CD4-positive, alpha-beta T cell treated with Interleukin-4 for 1 hour (primary cell): ENCODE measurements around the gene SIPA1.
A peak's percentile ranks its signal among the peaks of the same experiment; 100 is the strongest.
"Not testable (repeated sequence)": the region's sequence is repeated elsewhere in the genome, so short reads cannot be mapped to it uniquely, and the experiment has no call there.

Experiments
- DNase-seq, 2 donors: peaks; one replicate each; pipeline ENCODE4 v3.0.0-alpha.2; 2020 to 2022

SIPA1 gene

DNA sequence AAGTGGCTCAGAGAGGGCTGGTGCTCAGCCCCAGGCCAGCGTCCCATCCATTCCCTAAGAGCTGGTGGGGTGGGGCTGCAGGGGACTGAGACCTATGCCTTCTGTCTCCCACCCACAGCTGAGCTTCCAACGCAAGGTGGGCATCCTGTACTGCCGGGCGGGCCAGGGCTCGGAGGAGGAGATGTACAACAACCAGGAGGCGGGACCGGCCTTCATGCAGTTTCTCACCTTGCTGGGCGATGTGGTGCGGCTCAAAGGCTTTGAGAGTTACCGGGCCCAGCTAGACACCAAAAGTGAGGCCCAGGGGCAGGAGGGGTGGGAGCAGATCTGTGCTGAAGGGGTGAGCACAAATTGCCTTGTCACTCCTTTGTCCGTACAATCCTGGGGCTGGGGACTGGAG, 6.9 kb downstream of the SIPA1 start:
- no peak for DNase-seq

DNA sequence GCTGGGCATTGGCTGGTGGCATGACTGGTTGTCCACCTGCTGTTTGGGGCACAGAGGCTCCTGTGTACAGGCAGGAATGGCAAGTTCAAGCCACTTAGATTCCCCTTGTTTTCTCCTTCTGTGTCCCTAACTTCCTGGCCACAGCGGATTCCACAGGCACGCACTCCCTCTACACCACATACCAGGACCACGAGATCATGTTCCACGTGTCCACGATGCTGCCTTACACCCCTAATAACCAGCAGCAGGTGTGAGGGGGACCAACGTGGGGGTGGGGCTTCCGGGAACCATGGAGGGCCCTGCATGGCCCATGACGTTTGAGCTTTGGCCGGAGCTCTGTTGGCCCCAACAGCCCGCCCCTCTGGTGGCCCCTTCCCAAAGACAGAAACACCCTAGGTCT, 7.8 kb downstream of the SIPA1 start:
- DNase-seq = no peak

DNA sequence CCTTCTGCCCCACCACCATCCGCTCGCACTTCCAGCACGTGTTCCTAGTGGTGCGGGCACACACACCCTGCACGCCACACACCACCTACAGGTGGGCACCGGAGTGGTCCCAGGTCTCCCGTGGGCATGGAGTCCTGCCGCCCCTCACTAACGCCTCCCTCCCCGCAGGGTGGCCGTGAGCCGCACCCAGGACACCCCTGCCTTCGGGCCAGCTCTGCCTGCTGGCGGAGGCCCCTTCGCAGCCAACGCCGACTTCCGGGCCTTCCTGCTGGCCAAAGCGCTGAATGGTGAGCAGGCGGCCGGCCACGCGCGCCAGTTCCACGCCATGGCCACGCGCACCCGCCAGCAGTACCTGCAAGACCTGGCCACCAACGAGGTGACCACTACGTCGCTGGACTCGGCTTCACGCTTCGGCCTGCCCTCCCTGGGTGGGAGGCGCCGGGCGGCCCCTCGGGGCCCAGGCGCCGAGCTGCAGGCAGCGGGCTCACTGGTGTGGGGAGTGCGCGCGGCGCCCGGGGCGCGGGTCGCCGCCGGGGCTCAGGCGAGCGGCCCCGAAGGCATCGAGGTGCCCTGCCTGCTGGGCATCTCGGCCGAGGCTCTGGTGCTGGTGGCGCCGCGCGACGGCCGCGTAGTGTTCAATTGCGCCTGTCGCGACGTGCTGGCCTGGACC, 8.5 kb downstream of the SIPA1 start:
- no peak for DNase-seq

DNA sequence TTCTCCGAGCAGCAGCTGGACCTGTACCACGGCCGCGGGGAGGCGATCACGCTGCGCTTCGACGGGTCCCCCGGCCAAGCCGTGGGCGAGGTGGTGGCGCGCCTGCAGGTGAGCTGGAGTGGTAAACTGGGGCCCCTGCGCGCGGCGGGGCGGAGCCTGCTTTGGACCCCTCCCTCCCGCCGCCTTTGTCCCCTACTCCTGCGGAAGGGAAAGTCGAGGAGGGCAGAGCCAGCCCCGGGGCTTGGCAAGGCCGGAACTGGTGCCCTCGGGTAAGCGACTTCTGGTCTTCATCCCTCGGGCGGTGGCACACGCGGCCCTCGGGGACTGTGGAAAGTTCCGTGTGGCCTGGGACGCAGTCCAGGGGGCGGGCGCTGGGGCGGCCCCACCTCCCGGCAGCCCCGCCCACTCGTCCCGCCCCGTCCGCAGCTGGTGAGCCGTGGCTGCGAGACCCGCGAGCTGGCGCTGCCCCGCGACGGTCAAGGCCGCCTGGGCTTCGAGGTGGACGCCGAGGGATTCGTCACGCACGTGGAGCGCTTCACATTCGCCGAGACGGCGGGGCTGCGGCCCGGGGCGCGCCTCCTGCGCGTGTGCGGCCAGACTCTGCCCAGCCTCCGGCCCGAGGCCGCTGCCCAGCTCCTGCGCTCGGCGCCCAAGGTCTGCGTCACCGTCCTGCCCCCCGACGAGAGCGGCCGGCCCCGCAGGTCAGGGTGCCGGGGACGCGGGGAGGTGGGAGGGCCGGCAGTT, 9.2 kb downstream of the SIPA1 start:
- no peak for DNase-seq

DNA sequence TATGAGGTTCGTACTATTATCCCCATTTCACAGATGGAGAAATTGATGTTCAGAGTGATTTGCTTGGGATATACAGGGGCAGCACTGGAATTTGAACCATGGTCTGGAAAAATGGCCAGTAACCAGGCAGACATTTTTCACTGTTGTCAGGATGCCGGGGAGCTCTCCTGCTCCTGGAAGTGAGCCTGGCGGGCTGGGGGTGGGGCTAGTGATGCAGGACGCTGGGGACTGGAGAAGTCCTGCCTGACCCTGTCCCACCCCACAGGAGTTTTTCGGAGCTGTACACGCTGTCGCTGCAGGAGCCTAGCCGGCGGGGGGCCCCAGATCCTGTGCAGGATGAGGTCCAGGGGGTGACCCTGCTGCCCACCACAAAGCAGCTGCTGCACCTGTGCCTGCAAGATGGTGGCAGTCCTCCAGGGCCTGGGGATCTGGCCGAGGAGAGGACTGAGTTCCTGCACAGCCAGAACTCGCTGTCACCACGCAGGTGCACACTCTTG, 11.1 kb downstream of the SIPA1 start:
- DNase-seq = no peak

DNA sequence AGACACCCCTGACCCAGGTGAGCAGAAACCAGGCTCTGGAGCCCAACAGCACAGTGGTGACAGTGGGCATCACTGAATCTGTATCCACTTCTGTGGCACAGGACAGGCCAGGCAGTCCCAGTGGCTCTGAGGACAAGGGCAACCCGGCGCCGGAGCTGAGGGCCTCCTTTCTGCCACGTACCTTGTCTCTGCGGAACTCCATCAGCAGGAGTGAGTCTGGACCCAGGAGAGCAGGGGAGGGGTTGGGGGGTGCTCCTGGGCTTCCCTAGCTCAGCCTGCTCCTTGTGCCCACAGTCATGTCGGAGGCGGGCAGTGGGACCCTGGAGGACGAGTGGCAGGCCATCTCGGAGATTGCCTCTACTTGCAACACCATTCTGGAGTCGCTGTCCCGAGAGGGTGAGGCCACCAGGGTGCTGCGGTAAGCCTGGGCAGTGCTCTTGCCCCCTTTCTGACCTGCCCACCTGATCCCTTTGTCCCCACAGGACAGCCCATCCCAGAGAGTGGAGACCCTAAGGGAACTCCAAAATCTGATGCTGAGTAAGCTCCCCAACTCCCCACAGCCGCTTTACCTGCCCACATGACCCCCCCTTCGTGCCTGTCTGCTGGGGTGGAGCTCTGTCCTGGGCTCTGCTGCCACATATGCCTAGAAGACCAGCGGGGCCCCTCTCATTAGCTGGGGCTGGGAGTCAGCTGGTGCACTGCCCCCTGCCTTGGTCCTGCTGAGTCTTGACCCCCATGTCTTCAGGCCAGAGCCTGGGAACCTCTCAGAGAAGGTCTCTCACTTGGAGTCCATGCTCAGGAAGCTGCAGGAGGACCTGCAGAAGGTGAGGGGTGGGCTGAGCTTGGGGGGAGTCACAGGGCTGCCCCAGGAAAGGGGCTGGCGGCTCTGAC, 12.0 kb downstream of the SIPA1 start:
- DNase-seq = no peak

DNA sequence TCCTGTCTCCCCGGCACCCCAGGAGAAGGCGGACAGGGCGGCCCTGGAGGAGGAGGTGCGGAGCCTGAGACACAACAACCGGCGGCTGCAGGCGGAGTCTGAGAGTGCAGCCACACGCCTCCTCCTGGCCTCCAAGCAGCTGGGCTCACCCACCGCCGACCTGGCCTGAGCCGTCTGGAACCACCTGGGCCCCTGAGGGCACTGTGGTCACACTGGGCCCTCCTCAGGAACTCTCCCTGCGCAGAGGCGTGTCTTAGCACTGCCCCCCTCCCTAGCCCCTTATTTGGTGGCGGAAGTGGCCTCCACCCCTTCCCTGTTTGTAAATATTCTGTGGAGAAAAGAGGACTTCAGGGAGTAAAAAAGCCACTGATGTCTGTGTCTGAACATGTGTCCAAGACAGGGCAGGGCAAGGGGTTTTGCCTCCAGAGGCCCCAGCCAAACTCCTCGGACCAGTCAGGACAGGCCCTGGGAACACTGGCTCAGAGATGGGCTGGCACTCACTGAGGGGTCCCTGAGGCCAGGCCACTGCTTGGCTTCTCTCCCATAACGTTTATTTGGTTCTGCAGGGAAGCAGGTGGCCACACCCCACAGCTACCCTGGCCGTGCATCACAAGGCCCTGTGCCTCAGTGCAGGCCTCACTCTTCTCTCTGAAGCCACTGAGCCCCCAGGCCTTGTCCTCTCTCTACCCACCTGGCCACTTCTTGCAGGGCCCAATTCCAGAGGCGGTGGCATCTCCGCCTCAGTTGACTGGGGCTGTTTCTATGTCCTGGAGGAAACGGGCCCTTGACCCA, 12.8 kb downstream of the SIPA1 start:
- no peak for DNase-seq

DNA sequence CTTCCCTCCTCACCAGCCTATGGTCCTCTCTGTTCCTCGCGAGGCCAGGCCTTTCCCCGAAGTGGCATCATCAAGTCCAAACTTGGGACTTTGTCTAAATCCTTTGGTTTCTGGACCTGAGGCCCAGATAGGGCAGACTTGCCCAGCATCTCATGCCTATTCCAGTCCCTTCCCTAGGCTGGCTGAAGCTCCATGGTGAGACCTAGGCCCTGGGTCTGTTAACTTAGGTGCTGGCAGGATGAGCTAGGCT, 13.4 kb downstream of the SIPA1 start:
- no peak for DNase-seq

DNA sequence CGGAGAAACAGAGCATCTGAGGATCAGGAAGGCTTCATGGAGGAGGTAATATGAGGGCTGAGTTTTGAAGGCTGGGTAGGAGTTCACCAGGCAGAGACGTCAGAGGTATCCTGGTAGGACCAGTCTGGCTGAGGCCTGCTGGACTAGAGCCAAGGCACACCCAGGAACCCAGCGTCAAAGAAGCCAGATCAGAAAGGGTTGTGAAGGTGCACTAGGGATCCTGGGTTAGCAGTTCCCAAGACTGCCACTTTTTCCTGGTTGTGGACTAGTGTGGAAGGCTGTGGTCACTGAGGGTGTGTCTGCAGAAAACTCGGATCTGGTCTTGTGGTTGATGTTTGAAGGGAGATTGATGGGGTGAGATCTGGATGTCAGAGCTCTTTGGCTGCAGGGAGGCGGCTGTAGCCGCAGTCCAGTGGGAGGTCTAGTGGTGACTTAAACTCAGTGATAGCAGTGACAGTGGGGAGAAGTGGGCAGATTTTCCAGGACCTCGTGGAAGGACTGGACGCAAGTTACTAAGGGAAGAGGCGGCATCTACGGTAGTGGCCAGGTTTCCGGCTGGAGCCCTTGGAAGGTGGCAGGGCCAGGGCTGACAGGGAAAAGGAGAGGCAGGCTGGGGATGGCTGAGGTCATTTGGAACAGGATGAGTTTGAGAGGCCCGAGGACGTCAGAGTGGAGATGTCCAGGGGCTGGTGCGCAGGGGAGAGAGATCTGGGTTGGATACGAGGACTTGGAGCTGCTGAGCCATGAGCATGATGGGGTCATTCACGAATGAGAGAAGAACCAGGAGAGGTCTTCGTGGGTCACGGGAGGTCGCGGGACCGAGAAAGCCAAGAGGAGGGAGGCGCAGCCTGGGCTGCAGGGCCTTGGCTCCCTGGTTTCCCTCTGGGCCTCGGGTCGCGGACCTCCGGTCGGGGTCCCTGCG, 13.9 kb downstream of the SIPA1 start:
- DNase-seq = no peak

DNA sequence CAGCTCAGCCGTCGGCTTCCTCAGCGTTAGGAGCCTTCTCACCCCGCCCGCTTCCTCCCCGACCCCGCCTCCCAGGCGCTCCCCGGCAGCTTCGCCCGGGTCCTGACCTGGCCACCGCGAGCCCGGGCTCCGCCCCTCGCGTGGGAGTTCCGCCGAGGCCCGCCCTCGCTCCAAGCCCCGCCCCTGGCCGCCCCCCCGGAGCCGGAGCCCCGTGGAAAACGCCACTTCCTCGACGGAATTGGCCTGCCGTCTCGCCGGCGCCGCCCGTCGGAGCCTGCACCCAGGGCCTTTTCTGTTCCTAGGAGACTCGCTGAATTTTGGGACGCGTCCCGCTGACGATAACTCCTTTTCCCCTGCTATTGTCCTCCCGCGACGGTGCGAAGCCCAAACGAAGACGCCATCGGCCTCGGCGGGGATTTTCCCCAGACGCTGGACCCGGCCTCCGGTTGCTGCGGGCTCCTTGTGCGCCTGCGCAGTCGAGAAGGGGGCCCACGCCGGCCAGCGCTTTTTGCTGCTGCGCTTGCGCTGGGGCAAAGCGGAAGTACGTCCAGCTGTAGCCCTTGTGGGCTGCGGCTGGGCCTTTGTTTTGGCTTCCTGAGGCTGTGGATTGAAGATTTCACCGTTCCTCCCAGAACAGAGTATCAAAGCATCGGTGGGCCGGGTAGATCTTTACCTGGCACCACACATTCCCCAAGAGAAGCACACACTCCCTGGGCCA, 14.8 kb downstream of the SIPA1 start:
- DNase-seq = peak; percentile 97

DNA sequence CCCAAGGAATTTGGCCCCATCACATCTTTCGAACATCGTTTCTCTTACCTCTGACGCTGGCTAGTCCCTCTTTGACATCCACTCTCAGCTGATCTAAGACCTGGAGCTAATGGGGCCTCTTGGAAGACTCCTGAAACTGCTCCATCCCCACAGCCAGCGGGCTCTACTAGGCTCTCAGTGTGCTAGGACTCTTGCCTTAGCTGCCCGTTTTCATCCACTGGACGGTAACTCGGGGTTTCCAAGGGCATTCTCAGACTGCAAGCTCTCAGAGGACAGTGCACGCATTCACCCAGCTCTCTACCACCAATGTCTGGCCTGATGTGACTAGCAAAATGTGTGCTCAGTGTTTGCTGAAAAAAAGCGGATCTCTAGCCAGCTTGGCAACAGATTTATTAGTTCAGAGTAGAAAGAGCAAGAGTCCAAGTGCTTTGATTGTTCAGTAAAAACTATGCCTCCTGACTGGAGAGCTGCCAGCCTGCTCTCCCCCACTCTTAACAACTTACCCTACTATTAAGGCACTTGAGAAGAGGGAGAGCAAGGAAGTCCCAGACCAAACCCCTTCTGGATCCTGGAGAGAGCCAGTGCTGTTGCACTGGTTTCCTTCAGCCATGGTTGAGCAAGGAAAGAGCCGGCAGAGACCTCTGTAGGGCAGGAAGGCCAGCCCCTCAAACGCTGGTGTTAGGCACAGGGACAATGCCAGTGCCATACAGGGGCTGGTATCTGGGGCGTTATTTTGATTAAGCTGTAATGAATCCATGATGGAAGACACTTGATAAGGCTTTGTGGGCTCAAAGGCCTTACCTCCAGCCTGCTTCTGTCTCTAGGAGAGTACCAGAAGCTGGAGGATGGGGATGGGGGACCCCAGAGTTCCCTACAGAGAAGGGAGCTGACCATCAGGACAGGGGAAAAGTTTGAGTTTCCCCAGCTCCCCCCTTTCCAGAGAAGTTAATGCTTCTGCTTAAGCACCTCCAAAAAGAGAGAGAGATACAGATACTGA, 15.6 kb downstream of the SIPA1 start:
- no peak for DNase-seq

DNA sequence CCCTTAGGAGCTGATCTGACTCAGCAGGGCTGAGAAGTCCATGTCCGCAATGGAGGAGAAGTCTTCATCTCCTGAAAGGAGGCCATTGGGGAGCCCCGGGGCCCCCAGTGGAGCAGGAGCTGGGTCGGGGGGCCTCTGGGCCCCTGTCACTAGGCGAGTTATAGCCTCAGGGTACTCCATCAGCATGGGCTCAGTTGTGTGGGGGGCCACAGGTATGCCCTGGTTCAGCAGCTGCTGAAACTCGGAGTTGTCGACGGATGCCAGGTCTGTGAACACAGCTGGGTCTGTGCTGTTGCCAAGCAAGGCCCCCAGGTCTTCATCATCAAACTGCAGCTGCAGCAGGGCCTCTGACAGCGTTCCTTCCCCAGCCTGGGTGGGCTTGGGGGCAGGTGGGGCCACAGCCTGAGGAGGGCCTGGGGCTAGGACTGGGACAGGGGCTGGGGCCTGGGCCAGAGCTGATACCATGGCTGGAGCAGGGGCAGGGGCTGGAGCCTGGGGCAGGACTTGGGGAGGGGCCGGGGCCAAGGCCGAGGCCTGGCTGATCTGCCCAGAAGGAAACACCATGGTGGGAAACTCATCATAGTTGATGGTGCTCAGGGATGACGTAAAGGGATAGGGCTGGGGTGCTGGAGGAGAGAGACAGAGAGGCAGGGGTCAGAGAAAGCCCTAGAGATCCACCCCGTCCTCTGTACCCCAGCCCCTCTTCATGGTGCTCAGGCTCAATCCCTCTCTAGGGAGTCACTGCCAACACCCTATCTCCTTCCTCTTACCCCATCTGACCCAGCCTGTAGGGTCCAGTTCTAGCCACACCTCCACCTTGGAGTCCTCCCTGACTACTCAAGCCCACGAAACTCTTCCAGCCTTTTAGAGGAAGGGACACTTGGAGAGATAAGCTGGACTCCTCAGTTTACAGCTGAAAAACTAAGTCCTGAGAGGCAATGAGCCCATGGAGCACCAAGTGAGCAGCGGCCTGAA, 16.8 kb downstream of the SIPA1 start:
- DNase-seq = no peak

DNA sequence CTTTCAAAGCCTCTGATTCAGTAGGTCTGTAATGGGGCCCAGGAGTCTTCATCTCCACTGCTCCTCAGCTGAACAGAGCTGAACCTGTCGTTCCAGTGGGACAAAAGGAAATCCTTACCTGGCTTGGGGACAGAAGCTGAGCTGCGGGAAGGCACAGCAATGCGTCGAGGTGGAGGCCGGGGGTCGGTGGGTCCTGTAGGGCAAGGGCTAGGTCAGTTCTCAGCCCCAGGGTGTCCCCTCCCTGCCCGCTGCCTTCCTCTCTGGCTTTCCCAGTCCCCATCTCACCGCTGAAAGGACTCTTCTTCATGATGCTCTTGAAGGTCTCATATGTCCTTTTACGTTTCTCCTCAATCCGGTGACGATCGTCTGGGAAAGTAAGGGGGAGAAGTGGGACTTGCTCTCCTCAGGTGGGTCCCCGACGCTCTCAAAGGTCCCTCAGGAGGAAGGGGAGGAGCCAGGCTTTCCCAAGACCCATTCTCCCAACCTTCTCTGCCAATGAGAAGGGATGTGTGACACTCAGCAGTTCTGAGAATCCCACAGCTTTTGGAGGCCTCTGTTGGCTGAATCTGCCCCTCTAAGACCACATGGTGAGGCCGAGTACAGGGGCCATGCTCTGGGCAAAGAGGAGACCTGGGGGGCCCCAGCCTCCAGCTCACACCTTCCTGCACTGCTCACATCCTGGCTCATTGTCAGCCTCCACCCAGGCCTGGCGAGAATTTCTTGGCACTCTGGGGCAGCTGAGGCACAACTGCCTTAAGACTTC, 17.9 kb downstream of the SIPA1 start:
- DNase-seq = no peak

DNA sequence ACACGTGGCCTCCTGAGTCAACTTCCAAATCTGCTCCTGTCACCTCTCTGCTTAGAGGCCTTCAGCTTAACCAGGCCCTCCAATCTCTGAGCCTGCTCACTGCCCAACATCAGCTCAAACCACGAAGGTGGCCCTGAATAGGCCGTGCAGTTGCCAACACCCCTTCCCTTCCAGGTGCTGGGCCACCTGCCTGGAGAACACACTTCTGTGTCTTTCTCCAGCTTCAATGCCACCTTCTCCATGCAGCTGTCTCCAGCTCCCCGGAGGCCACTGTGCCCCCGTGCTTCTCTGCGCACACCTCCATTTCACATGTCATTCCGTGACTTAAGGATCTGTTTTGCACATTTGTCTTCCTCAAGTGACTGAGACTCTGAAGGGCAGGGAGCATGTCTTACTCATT, 19.5 kb downstream of the SIPA1 start:
- no peak for DNase-seq

DNA sequence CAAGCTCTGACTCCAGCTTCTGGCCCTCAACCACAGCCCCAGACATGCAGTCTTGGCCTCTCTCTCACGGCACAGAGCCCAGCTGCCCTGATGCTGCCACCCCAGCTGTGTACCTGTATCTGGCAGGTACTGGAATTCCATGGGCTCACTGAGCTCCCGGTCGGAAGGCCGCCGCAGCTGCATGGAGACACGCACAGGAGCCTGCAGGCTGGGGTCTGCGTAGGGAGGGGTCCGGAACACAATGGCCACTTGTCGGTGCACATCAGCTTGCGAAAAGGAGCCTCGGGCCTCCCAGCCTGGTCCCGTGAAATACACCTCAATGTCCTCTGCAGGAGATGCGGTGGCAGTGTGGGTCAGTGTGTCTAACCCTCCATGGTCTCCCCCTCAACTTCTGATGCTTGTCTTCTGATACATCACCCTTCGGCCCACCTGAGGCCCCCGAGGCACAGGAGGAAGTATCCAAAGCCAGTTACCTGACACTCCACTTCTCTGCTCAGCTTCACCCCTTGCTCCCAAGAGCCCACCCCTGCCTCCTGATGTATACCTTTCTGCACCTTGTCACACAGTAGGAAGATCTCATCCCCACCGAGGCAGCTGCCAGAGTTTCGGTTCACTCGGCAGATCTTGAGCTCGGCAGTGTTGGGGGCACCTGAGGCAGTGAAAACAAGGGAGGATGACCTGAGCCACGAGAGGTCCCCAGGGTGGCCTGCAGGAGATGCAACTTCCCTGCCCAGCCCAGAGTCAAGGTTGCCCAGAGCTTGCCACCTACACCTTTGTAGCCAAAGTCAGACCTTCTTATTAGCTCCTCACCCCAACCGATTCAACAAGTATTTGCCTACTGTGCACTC, 20.5 kb downstream of the SIPA1 start:
- no peak for DNase-seq

DNA sequence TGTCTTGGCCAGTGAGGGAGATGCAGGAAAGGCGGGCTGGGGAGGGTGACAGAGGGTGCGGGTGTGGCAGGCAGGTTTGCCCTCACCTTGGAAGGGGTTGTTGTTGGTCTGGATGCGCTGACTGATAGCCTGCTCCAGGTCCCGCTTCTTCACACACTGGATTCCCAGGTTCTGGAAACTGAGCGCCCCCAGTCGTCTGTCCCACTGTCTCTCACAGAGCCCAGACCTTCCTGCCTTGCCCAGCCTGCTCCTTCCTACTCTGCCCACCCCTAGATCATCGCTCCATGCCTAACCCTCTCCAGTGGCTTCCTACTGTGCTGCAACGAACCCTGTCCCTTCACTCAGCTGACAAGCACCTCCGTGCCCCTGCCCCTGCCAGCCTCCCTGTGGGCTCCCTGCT, 22.1 kb downstream of the SIPA1 start:
- DNase-seq = no peak

DNA sequence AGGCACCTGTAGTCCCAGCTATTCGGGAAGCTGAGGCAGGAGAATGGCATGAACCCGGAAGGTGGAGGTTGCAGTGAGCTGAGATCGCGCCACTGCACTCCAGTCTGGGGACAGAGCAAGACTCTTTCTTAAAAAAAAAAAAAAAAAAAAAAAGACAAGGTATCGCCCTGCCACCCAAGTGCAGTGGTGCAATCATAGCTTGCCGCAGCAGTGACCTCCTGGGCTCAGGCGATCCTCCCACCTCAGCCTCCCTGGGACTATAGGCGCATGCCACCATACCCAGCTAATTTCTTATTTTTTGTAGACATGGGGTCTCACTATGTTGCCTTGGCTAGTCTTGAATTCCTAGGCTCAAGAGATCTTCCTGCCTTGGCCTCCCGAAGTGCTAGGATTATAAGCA, 23.0 kb downstream of the SIPA1 start:
- DNase-seq = not testable (repeated sequence)
